PFSK-1 (cell line): ENCODE results near the gene VSIG8. TPM values are rescaled to one million over a fixed set of nuclear protein-coding genes. Genes with fewer than 3 reads are reported as not detected.

Experiments
- FOXP2 ChIP-seq: optimal IDR thresholded peaks from 2 replicates; pipeline ENCODE3; 2011; ENCODE audit warnings: borderline replicate concordance, control low read depth, inconsistent platforms; ENCODE audit not compliant: insufficient read depth; ENCODE audit errors: extremely low read length, extremely low read depth
- POLR2AphosphoS5 ChIP-seq: IDR thresholded peaks from 2 replicates; pipeline ENCODE4 v1.6.1; 2012; ENCODE audit warnings: low read depth, mild to moderate bottlenecking, control low read depth, low read length, moderate library complexity
- SIN3A ChIP-seq: IDR thresholded peaks from 2 replicates; pipeline ENCODE4 v1.6.1; 2012; ENCODE audit warnings: mild to moderate bottlenecking, low read length, moderate library complexity, borderline replicate concordance; ENCODE audit not compliant: insufficient read depth
- TAF1 ChIP-seq: IDR thresholded peaks from 2 replicates; pipeline ENCODE4 v1.6.1; 2012; ENCODE audit warnings: low read length, control low read depth, borderline replicate concordance; ENCODE audit not compliant: insufficient read depth
- polyA plus RNA-seq: library from polyadenylated mRNA; unstranded; fragments of >200 nt; gene quantifications from one replicate; pipeline ENCODE4 v1.2.1, GENCODE V29; 2012; ENCODE audit warnings: low read depth, missing spikeins; ENCODE audit not compliant: insufficient read length
- TF ChIP-seq, protein P1 (sequence below), 2 experiments: IDR thresholded peaks; 2 replicates each; pipeline versions ENCODE4 v1.6.1 to v1.8.0; 2011 to 2012; ENCODE audit warnings: low read depth in 2 of 2, low read length in 2 of 2, control low read depth in 1 of 2, inconsistent platforms in 1 of 2, mild to moderate bottlenecking in 1 of 2, moderate library complexity in 1 of 2; ENCODE audit not compliant: insufficient read depth in 1 of 2

Gene VSIG8
- not detected for polyA plus RNA-seq

DNA sequence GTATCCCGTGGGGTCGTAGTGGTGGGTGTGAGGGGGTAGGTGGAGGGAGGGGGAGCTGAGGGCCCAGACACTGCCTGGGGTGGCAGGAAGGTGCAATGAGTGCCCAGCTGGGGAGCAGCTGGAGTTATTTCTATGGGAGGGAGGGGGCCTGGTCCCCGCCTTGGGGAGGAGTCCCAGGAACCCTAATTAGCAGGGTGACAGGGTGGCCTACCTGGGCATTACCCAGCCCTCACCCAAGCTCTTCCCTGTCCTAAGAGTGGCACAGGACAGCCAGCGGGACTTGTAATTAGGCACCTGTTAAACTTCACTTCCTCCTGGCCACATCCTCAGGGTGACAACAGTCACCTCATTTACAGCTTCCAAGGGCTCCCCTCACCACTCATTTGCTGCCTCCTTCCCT, at the start of gene VSIG8:
Gene VSIG8, minus strand, starts transcription at position 101 of the 400 bp plus-strand sequence. CDS start 136 bp downstream, outside the sequence.
- TF ChIP-seq TAF1, result no peak
- TF ChIP-seq POLR2AphosphoS5, result no peak
- no peak for TF ChIP-seq FOXP2
- TF ChIP-seq, protein P1, sequence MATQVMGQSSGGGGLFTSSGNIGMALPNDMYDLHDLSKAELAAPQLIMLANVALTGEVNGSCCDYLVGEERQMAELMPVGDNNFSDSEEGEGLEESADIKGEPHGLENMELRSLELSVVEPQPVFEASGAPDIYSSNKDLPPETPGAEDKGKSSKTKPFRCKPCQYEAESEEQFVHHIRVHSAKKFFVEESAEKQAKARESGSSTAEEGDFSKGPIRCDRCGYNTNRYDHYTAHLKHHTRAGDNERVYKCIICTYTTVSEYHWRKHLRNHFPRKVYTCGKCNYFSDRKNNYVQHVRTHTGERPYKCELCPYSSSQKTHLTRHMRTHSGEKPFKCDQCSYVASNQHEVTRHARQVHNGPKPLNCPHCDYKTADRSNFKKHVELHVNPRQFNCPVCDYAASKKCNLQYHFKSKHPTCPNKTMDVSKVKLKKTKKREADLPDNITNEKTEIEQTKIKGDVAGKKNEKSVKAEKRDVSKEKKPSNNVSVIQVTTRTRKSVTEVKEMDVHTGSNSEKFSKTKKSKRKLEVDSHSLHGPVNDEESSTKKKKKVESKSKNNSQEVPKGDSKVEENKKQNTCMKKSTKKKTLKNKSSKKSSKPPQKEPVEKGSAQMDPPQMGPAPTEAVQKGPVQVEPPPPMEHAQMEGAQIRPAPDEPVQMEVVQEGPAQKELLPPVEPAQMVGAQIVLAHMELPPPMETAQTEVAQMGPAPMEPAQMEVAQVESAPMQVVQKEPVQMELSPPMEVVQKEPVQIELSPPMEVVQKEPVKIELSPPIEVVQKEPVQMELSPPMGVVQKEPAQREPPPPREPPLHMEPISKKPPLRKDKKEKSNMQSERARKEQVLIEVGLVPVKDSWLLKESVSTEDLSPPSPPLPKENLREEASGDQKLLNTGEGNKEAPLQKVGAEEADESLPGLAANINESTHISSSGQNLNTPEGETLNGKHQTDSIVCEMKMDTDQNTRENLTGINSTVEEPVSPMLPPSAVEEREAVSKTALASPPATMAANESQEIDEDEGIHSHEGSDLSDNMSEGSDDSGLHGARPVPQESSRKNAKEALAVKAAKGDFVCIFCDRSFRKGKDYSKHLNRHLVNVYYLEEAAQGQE (IDR thresholded peaks at IDR 0.05; ENCODE audit: insufficient read depth in 1 of 2, low read depth in 2 of 2, low read length in 2 of 2), result no peak
- TF ChIP-seq SIN3A, result no peak

DNA sequence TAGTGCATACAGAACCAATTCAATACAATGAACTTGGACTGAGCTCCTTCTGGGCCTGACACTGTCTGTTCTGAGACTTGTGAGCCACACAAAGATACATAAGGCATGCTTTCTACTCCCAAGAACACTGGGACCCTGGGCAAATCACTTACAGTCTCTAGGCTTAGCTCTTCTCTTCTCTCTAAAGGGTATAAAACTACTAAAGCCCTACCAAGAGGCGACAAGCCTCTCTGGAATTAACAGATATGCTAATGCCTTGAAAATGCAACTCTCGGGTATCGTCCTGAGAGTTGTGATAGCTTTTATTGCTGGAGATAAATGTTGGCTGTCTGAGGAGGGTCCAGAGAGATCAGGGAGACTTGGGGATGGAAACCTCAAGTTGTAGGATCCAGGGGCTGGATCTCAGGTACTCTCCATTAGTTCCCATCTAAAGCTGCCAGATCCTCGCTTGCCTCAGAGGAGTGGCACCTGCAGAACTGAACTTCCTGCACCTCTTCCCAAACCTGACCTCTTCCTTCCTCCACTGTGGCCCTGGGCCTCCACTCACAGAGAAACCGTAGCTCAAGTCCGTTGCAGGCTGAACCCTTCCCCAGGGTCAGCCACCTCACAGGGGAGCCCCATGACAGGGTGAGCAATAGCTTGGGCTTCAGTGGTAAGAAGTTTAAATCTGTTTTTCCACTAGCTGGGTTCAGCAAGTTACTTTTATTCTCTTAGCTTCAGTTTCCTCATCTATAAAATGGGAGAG, 49.0 kb upstream of the VSIG8 start:
- TF ChIP-seq TAF1 (no peak), FOXP2 (no peak), POLR2AphosphoS5 (no peak), SIN3A (no peak)
- TF ChIP-seq, protein P1 (IDR thresholded peaks at IDR 0.05; ENCODE audit: insufficient read depth in 1 of 2, low read depth in 2 of 2, low read length in 2 of 2), result no peak

- TF ChIP-seq TAF1, result no peak
- no peak for TF ChIP-seq FOXP2
- no peak for TF ChIP-seq SIN3A
- TF ChIP-seq POLR2AphosphoS5, result no peak
- TF ChIP-seq, protein P1 (IDR thresholded peaks at IDR 0.05; ENCODE audit: insufficient read depth in 1 of 2, low read depth in 2 of 2, low read length in 2 of 2), result no peak
Observed at GRCh38 chr1:159908031-159908940, 45.8 kb upstream of the VSIG8 start.

GRCh38 chr1:159906960-159907359, 44.5 kb upstream of the VSIG8 start:
- TF ChIP-seq, protein P1 (IDR thresholded peaks at IDR 0.05; ENCODE audit: insufficient read depth in 1 of 2, low read depth in 2 of 2, low read length in 2 of 2), result no peak
- TF ChIP-seq SIN3A (no peak), TAF1 (no peak), POLR2AphosphoS5 (no peak), FOXP2 (no peak)
